T1000 (cell line): ENCODE measurements around the gene EML4.

Experiments used
- DNase-seq: peaks from one replicate; lab custom pipeline; 2025; ENCODE audit warnings: mixed read lengths; lab: John Stamatoyannopoulos, UW

EML4 gene

GRCh38 chr2:42138163-42139015, 30.8 kb upstream of the EML4 start:
- peak; percentile 51 for DNase-seq

DNA sequence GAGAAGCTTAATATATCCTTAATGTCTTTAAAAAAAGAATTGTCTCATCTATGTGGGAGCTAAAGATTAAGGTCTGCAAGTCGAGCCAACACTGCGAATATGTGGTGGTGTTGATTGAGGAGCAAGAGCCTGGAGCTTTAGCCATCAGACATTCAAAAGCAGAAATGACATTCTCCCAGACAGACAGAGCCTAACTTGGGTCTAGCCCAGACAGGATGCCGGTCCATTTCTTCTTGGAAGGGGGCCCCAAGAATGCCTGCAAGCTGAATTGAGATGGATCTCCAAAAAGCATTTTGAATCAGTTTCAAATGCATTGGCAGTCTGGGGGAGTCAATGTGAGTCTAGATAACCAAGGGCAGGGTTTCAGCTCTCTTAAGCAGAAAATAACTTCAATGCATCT, 30.1 kb upstream of the EML4 start:
- no peak for DNase-seq

- peak; percentile 10 for DNase-seq
Observed at GRCh38 chr2:42140496-42140895, 28.7 kb upstream of the EML4 start.

DNA sequence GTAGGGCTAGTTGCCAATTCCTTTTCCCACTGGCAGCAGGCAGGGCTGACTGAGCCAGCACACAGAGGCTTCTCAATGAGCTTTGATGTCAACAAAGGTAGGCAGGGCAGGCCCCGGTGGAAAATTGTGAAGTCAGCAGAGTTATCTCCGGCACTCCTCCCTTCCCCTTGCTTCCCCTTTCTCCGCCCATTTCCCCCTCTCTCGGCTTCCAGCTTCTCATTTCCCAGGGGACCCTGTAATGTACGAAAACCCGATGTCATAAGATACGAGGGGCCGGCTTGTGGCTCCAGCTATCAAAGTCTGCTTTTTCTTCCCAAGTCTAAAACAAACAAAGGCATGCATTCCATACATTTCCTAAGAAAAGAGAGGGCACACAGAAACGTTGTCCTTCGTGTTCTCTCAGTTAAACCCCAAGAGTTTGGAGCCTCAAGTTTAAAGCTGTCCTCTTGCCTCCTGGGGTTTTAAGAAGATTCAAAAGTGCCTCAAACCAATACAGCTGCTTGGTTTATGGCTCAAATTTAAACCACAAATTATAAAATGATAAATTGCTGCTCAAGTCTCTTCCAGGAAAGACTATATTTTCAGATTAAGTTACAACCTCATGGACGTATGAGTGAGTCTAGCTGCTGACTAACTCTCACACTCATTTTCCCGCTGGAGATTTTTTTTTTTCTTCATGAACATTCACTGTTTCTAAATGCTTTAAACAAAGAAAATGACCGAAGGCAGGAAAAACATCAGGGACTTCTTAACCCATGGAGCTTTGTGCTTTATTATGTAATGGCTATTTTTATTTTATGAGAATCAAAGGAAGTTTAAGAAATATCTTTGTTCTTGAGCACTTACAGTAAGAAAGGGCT, 27.2 kb upstream of the EML4 start:
- peak; percentile 36 for DNase-seq

GRCh38 chr2:42142547-42143184, 26.5 kb upstream of the EML4 start:
- DNase-seq, result no peak

GRCh38 chr2:42147641-42148274, 21.4 kb upstream of the EML4 start:
- no peak for DNase-seq

DNA sequence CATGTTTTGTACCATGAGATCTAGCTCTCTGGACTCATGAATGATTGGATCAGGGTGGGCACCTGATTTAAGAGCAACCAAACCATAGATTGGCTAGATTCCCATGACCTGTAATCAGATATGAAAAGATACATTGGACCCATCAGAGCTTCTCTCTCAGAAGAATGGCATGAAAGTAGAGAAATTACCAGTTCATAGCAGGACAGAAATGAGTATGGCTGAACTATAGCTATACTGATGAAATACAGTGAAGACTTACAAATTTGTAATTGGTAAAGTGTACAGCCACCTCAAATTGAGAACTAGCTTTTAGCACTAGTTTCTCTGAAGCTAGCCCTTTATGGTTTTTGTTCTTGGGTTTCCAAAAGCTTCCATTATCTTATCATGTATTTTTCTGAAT, 19.0 kb upstream of the EML4 start:
- DNase-seq, result no peak

DNA sequence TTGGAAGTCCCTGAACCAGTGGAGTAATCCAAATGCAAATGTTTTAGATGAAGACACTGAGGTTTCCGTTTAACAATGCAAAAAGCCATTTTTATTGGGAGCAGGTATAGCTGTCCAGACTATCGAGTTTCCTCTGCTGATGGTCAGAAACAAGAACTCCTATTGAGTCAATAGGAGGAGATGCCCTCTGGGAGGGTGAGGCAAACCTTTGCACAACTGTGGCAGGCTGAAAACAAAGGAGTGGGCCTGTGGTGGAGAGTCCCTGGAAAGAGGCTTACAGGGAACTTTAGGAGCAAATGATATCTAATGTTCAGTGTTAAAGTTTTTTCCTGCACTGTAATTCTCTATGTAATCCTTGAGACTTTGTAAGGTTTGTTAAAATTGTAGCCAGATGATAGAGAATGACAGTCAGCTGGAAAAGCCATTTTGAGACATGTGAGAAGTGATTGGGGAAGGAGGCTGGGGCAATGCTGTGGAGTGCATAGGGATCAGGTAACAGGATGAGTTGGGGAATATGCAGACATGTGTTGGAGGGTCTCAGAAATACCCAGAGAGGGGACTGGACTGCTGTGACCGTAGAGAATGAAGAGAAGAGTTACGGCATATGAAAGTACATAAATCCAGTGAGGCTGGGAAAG, 15.1 kb upstream of the EML4 start:
- DNase-seq, result no peak

DNA sequence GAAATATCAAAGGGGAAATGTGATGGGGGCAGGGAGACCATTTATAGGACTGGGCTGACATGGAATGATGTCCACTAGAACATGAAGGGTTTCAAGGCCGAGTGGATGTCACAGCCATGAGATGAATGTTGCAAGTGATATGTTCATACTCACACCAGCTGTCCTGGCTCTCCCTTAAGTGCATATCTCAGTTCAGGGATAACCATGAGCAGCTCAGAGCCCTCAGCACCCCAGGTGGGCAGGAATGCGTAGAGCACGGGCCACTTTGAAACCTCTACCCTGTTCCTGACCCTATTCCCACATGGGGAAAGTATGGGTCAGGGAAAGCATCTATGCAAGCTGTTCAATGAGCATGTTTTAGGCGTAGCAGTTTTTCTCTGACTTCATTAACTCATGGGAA, 12.4 kb upstream of the EML4 start:
- no peak for DNase-seq

DNA sequence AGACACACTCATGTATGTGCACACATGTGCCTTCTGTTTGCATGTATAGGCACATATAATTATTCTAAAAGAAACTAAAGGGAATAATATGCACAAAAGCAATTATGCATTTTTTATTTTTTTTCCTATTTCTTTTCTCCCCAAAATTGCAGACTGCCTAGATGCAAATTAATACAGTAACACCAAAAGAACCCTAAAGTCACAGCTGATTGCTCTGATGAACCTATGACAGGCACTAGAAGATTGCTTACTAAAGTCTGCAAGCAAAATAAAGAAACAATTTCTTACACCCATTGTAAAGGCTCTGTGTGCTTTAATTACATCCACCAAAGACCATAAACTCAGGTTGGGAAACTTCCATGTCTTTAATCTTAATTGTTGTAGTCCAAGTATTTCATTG, 7.7 kb upstream of the EML4 start:
- no peak for DNase-seq

DNA sequence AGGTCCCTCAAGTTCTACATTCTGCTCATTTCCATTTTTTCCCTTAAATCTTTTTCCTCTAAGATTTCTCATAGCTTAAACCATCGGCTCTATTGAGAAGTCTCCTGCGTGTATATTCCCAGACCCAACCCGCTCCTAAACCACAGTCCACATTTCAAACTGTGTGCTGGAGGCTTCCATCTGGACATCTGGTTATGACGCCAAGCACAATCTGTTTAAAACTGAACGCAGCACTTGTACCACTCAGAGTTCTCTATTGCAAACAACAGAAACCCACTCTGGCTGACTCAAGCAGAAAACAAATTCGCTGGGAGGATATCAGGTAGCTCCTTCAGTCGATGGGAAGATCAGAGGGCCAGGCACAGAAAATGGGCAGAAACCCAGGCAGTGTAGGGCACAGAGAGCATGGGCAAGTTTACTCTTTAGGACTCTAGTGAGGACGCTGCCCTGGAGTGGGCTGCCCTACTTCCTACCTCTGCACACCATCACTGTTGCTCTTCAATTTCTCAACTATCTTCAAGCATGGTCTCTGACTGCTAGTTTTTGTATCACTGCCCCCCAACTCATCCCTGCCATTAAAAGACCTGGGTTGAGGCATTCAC, 5.6 kb upstream of the EML4 start:
- no peak for DNase-seq

DNA sequence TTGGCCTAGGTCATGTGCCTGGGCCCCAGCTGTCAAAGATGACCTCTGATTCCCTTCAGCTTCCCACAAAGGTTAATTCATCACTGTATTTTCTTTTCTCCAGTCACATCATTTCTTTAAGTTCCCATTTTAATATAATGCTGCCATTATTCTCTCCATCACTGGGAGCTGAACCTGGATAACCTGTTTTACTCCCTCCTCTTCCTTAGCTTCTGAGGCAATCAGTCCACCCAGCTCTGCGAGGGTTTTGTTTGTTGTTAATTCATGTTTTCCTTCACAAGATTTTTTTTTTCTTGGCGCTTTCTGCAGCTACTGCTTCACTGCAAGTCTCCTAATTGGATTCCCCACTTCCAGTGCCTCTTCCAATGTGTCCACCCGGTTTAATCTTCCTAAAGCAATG, 5.1 kb upstream of the EML4 start:
- no peak for DNase-seq

DNA sequence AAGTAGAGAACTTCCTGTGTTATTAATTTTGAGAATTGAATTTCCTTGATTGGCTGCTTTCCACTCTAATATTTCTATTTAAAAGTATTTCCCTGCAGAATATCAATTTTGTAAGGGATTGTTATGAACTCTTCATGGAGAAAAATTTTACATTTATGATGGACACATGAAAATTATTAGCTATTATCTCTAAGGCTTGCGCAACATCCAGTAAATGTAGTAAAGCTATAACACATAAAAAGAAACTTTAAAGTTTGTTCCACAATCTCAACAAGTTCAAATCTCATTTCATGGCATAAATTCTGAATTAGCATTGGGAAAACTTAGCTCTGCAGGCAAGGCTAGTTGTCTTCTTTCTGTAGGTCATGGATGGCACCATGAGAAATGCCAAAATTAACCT, 4.2 kb upstream of the EML4 start:
- DNase-seq, result no peak

GRCh38 chr2:42167458-42167857, 1.7 kb upstream of the EML4 start:
- DNase-seq, result no peak

DNA sequence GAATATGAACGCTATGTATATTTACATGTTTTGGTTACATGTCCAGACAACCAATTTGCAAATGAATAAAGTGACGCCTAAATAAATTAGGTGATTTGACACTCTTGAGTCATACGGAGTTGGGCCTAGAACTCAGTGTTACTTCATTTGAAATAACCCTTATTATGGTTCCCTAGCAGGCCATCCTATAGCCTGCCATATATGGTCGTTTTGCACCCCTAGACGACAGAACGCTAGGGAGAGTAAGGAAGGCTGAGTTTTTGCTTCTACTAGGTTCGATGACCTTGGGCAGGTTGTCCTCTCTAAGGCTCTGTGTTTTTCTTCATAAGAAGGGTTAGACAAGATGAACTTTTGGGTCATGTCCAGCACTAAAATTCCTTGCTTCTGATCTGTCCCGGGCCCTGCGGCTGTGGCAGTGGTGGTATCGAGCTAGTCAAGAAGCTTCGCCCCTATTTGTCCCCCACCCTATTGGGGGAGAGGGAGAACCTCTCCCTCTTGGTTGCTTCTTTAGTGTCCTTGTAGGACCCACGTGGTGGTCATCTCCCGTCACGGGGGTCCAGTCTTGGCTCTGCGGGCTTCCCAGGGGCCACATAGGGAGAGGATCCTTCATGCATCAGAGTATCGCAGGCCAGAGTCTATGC, 574 bp upstream of the EML4 start:
- no peak for DNase-seq

GRCh38 chr2:42169874-42170521, 845 bp downstream of the EML4 start:
- no peak for DNase-seq

DNA sequence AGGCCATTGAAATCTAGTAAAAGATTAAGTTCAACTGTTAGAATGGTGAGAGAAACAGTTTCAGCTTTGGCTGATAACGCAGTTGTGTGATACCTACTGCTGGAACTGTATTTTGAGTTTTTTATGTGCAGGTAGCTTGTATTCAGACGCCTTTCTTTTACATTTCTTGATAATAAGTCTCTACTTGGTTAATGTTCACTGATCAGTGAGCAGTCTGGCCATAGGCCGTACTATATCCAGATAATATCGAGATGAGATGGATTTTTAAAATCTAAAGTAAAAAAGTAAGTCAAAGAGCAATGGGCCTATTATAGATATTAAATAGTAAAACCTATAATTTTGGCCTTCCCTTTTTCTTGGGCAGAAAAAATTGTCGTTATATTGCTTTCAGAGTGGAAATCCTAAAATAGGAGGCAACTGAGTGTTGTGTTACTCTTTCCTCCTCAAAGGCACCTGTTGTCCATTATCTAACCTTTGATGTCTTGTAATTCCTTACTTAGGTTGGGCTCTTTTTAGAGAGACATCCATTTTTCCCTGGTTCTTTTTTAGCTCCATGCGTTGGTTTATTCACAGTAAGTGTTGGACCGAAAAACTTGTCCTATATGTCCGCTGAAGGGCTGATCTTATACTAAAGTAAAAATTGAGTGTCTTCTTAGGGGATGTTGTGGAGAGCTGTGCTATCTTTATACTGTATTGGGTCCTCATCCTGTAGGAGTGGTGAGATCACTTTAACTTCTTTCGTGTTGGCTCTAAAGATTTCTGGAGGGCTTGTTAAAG, 1.7 kb downstream of the EML4 start:
- DNase-seq, result no peak

DNA sequence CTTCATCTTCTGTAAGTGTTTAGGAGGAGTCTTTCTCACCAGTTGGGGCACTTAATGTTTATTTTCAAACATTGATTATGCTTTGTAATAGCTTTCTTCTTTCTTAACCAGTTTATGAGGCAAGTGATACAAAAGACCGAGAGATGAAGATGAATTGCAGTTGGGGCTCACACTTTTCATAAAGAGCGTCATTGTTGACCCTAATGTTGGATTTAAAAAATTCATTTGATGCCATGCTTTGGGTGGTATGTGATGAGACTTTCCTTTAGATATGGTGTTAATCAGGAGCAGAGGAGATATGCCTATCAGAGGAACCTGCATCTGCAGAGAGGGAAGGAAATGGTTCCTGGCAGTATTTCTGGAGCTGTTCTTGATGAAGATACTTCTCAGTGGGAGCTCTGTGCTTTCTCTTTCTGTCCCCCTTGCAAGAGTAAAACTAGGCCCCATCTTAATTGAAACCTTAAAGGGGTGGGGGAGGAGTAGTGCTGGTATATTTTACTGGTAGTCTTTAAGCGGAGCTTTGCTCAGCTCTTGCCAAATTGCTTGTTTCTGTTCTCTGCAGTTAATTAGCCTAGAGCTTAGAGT, 2.3 kb downstream of the EML4 start:
- no peak for DNase-seq

- no peak for DNase-seq
Observed at GRCh38 chr2:42172020-42172419, 2.9 kb downstream of the EML4 start.
